Thymus (tissue), 14 donors: Measurements from ENCODE around the gene CAPRIN1. TPM values are rescaled to one million over a fixed set of nuclear protein-coding genes. Genes with fewer than 3 reads are reported as not detected.

Experiments used
- DNase-seq, 9 donors: peaks; one replicate each; pipeline ENCODE4 v3.0.0-alpha.2; 2013; ENCODE audit warnings: low spot score in 9 of 9, low read depth in 6 of 9, missing footprints in 1 of 9
- H3K27ac ChIP-seq, 2 donors: one replicate each; pipeline ENCODE4 v1.5.1; 2013; ENCODE audit warnings: control low read depth in 1 of 2, low read depth in 1 of 2, low read length in 1 of 2, mild to moderate bottlenecking in 1 of 2, moderate library complexity in 1 of 2
- H3K27me3 ChIP-seq, 2 donors: one replicate each; pipeline ENCODE4 v1.5.1; 2013; ENCODE audit warnings: low read length in 1 of 2; ENCODE audit not compliant: control insufficient read depth in 2 of 2, insufficient read depth in 1 of 2
- H3K36me3 ChIP-seq, 2 donors: one replicate each; pipeline ENCODE4 v1.5.1; 2013; ENCODE audit warnings: low read length in 1 of 2, mild to moderate bottlenecking in 1 of 2, moderate library complexity in 1 of 2; ENCODE audit not compliant: control insufficient read depth in 2 of 2, insufficient read depth in 2 of 2
- H3K4me1 ChIP-seq, 2 donors: one replicate each; pipeline ENCODE4 v1.5.1; 2013; ENCODE audit warnings: low read length in 2 of 2; ENCODE audit not compliant: control insufficient read depth in 2 of 2, insufficient read depth in 2 of 2
- H3K4me3 ChIP-seq, 2 donors: one replicate each; pipeline ENCODE4 v1.5.1; 2013; ENCODE audit warnings: low read length in 2 of 2, control low read depth in 1 of 2, mild to moderate bottlenecking in 1 of 2
- H3K9me3 ChIP-seq, 2 donors: one replicate each; pipeline ENCODE4 v1.5.1; 2013; ENCODE audit warnings: low read length in 1 of 2, mild to moderate bottlenecking in 1 of 2; ENCODE audit not compliant: control insufficient read depth in 2 of 2, insufficient read depth in 1 of 2
- WGBS: extraction: QIAGEN DNeasy Blood & Tissue Kit; methylation state at CpG from one replicate; pipeline ENCODE4 v1.1.7; 2013; 5-methylcytosine and 5-hydroxymethylcytosine counted together
- long read RNA-seq, 10 donors: transcript quantifications; one replicate each; lab custom pipeline, GENCODE V29; 2026
- polyA plus RNA-seq: library from polyadenylated mRNA; stranded (reverse); fragments of 200-250 nt; gene quantifications from one replicate; pipeline ENCODE4 v1.2.3, GENCODE V29; 2013
- total RNA-seq: library from RNA; stranded (reverse); fragments of 120-200 nt; gene quantifications from one replicate; pipeline ENCODE4 v1.2.4, GENCODE V29; 2013
- donor health status: healthy.

The CAPRIN1 gene
- total RNA-seq (135 TPM), polyA plus RNA-seq (98.1 TPM)
- long read RNA-seq, donor 1, partial matches to known transcripts, result 0 of 1 reads
- long read RNA-seq, donor 1, other reads (novel, unspliced or antisense), result 0 of 1 reads
- long read RNA-seq, donor 2, result 0 reads
- long read RNA-seq, donor 3, full-length matches to known transcripts, result 37 of 65 reads
- long read RNA-seq, donor 3, partial matches to known transcripts, result 28 of 65 reads
- long read RNA-seq, donor 3, other reads (novel, unspliced or antisense), result 0 of 65 reads
- long read RNA-seq, donor 4, full-length matches to known transcripts, result 18 of 38 reads
- long read RNA-seq, donor 4, partial matches to known transcripts, result 20 of 38 reads
- long read RNA-seq, donor 4, other reads (novel, unspliced or antisense), result 0 of 38 reads
- long read RNA-seq, donor 5, full-length matches to known transcripts, result 36 of 61 reads
- long read RNA-seq, donor 5, partial matches to known transcripts, result 25 of 61 reads
- long read RNA-seq, donor 5, other reads (novel, unspliced or antisense), result 0 of 61 reads
- long read RNA-seq, donor 6, full-length matches to known transcripts, result 29 of 54 reads
- long read RNA-seq, donor 6, partial matches to known transcripts, result 25 of 54 reads
- long read RNA-seq, donor 6, other reads (novel, unspliced or antisense), result 0 of 54 reads
- long read RNA-seq, donor 7, full-length matches to known transcripts, result 22 of 35 reads
- long read RNA-seq, donor 7, partial matches to known transcripts, result 13 of 35 reads
- long read RNA-seq, donor 7, other reads (novel, unspliced or antisense), result 0 of 35 reads
- long read RNA-seq, donor 8, full-length matches to known transcripts, result 10 of 15 reads
- long read RNA-seq, donor 8, partial matches to known transcripts, result 5 of 15 reads
- long read RNA-seq, donor 8, other reads (novel, unspliced or antisense), result 0 of 15 reads
- long read RNA-seq, donor 9, full-length matches to known transcripts, result 14 of 14 reads
- long read RNA-seq, donor 9, partial matches to known transcripts, result 0 of 14 reads
- long read RNA-seq, donor 9, other reads (novel, unspliced or antisense), result 0 of 14 reads
- long read RNA-seq, donor 10, full-length matches to known transcripts, result 10 of 40 reads
- long read RNA-seq, donor 10, partial matches to known transcripts, result 30 of 40 reads
- long read RNA-seq, donor 10, other reads (novel, unspliced or antisense), result 0 of 40 reads

- WGBS, result under 1% methylated on average over 64 of the region's 64 CpGs
Observed at GRCh38 chr11:34051349-34052035, at the start of gene CAPRIN1. Gene CAPRIN1 (plus strand): TSS chr11:34051731. CDS start chr11:34052421, 690 bp downstream.

GRCh38 chr11:34002420-34002819, 49.1 kb upstream of the CAPRIN1 start:
- H3K27ac ChIP-seq, result no peak overlapping the region
- H3K36me3 ChIP-seq, result no peaks in the 10 kb centered on the region
- H3K9me3 ChIP-seq, result no peaks in the 10 kb centered on the region
- no peak overlapping the region for H3K4me3 ChIP-seq
- DNase-seq, result no peak
- 95% methylated on average over 4 of the region's 4 CpGs for WGBS
- H3K4me1 ChIP-seq, result no peaks in the 10 kb centered on the region
- no peaks in the 10 kb centered on the region for H3K27me3 ChIP-seq

More at GRCh38 chr11:34051349-34052035, at the start of gene CAPRIN1:
- no peaks in the 10 kb centered on the region for H3K27me3 ChIP-seq
- peak; percentile 52 to 94 (median 81) for DNase-seq
- H3K27ac ChIP-seq, result peak within 1 kb of the TSS; percentile 99 to 100
- H3K4me3 ChIP-seq, result peak within 1 kb of the TSS; percentile 98 to 100
- peaks cover 0 to 15% of the 10 kb centered on the region in 2 donors for H3K4me1 ChIP-seq
- peaks cover 0 to 5% of the 10 kb centered on the region in 2 donors for H3K9me3 ChIP-seq
- peaks cover 8 to 20% of the 10 kb centered on the region in 2 donors for H3K36me3 ChIP-seq

GRCh38 chr11:34004236-34004635, 47.3 kb upstream of the CAPRIN1 start:
- H3K36me3 ChIP-seq, result no peaks in the 10 kb centered on the region
- H3K27ac ChIP-seq, result no peak overlapping the region
- no peaks in the 10 kb centered on the region for H3K4me1 ChIP-seq
- H3K27me3 ChIP-seq, result no peaks in the 10 kb centered on the region
- 94% methylated on average over 3 of the region's 3 CpGs for WGBS
- H3K4me3 ChIP-seq, result no peak overlapping the region
- DNase-seq, result no peak
- H3K9me3 ChIP-seq, result no peaks in the 10 kb centered on the region

GRCh38 chr11:34006876-34007275, 44.7 kb upstream of the CAPRIN1 start:
- H3K27me3 ChIP-seq, result no peaks in the 10 kb centered on the region
- H3K4me1 ChIP-seq, result no peaks in the 10 kb centered on the region
- H3K4me3 ChIP-seq, result no peak overlapping the region
- 68% methylated on average over 2 of the region's 2 CpGs for WGBS
- H3K9me3 ChIP-seq, result no peaks in the 10 kb centered on the region
- H3K36me3 ChIP-seq, result no peaks in the 10 kb centered on the region
- H3K27ac ChIP-seq, result no peak overlapping the region
- no peak for DNase-seq

GRCh38 chr11:34012734-34013133, 38.8 kb upstream of the CAPRIN1 start:
- WGBS, result 97% methylated on average over 1 of the region's 1 CpG
- H3K27me3 ChIP-seq, result no peaks in the 10 kb centered on the region
- no peaks in the 10 kb centered on the region for H3K9me3 ChIP-seq

GRCh38 chr11:34013898-34014571, 37.5 kb upstream of the CAPRIN1 start:
- H3K27me3 ChIP-seq, result no peaks in the 10 kb centered on the region
- WGBS, result 97% methylated on average over 4 of the region's 4 CpGs
- H3K4me1 ChIP-seq, result no peaks in the 10 kb centered on the region
- DNase-seq, result no peak
- H3K36me3 ChIP-seq, result no peaks in the 10 kb centered on the region
- H3K9me3 ChIP-seq, result no peaks in the 10 kb centered on the region
- H3K27ac ChIP-seq, result no peak overlapping the region
- H3K4me3 ChIP-seq, result no peak overlapping the region

More at GRCh38 chr11:34012734-34013133, 38.8 kb upstream of the CAPRIN1 start:
- no peaks in the 10 kb centered on the region for H3K4me1 ChIP-seq
- no peak overlapping the region for H3K27ac ChIP-seq
- no peak for DNase-seq
- H3K4me3 ChIP-seq, result no peak overlapping the region
- H3K36me3 ChIP-seq, result no peaks in the 10 kb centered on the region

GRCh38 chr11:34021977-34022735, 29.4 kb upstream of the CAPRIN1 start:
- Histone ChIP-seq H3K36me3 (no peaks in the 10 kb centered on the region), H3K27me3 (no peaks in the 10 kb centered on the region), H3K4me3 (no peak overlapping the region), H3K9me3 (no peaks in the 10 kb centered on the region), H3K4me1 (no peaks in the 10 kb centered on the region), H3K27ac (no peak overlapping the region)
- 89% methylated on average over 3 of the region's 3 CpGs for WGBS
- DNase-seq, result no peak
